GM12865 (cell line): ENCODE results near the gene KRTAP4-5.
"Not testable (repeated sequence)": the region's sequence is repeated elsewhere in the genome, so short reads cannot be mapped to it uniquely, and the experiment has no call there.

Source experiments
- DNase-seq: peaks from one replicate; pipeline ENCODE4 v3.0.0; 2010; ENCODE audit warnings: low read depth
- H3K4me3 ChIP-seq: 2 replicates; pipeline ENCODE4 v1.5.1; 2011; ENCODE audit warnings: mild to moderate bottlenecking, low read depth, low read length, control low read depth
- CTCF ChIP-seq: IDR thresholded peaks from 2 replicates; pipeline ENCODE4 v1.5.1; 2011; ENCODE audit warnings: low read length, control low read depth, low read depth, inconsistent platforms; ENCODE audit not compliant: insufficient read depth; ENCODE audit errors: missing control alignments

The KRTAP4-5 gene

GRCh38 chr17:41147531-41148204 is 2.0 kb downstream of the KRTAP4-5 start:
- no peak overlapping the region for H3K4me3 ChIP-seq
- TF ChIP-seq CTCF: no peak
- DNase-seq: no peak

GRCh38 chr17:41145261-41145660 is 4.4 kb downstream of the KRTAP4-5 start:
- no peak overlapping the region for H3K4me3 ChIP-seq
- no peak for DNase-seq
- TF ChIP-seq CTCF: no peak

DNA sequence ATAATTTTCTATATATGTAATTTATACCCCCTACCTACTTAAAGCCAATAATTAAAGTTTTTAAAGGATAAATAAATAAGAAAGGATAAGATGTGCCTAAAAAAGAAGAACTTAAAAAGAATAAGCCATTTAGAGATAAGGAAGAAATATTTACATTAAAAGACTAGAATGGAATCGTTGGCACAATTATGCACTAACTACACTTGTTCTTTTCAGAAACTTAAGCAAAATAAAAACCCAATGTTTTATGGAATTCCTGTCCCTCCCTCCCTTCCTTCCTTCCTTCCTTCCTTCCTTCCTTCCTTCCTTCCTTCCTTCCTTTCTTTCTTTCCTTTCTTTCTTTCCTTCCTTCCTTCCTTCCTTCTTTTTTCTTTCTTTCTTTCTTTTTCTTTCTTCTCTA is 4.8 kb downstream of the KRTAP4-5 start:
- DNase-seq: no peak
- TF ChIP-seq CTCF: no peak
- no peak overlapping the region for H3K4me3 ChIP-seq

DNA sequence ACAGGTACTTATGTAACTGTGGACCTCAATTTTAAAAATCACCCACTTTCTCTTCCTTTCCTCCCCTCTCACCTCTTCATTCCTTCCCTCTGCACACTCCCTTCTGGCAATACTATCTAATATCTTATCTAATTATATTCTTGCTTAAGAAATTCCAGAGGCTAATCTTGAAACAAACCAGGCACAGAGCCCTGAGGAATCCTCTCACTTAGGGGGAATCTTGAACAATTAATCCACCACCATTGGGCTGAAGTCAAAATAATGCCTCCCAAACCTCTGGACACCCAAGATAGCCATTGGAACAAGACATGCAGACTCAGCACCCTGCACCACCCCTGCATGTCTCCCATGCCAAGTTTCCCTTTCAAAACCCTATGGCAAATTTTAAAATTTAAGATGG is 8.3 kb downstream of the KRTAP4-5 start:
- TF ChIP-seq CTCF: no peak
- no peak for DNase-seq
- no peak overlapping the region for H3K4me3 ChIP-seq

DNA sequence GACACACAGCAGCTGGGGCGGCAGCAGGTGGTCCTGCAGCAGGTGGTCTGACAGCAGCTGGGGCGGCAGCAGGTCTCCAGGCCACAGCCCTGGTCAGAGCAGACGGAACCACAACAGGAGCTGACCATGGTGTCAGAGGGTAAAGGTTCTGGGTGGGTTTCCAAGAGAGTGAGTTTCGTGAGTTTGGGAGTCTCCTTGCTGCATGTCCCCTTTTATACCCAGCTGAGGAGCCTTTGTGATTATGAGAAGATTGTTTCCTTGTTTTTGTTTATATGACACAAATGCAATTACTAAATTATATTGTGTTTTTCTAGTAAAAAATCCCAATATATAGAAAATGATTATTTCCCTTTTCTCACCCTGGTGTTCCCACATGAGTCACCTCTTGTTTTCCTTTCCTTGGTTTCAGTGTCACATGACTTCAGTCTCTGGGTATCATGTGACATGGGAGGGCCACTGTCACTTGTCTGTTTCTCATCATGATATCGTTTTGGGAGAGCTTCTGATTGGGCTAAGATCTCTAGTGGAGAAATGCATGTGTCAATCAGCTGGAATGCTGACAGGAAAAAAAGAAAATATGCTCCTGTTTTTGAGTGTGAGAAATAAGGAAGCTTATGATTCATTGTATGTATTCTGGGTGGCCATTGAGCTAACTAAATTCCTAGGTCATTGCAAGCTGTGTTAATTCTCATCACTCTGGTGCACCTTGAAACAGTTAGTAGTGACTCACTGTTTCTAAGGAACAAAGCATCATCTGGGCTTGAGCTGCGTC is 9.1 kb downstream of the KRTAP4-5 start, which contains the start of gene KRTAP4-6:
KRTAP4-6 (minus strand) TSS at position 185 of the 772 bp plus-strand sequence; CDS start at position 128, 57 bp downstream.
- H3K4me3 ChIP-seq: no peak within 1 kb of the TSS
- DNase-seq: no peak

GRCh38 chr17:41139865-41140264 is 9.8 kb downstream of the KRTAP4-5 start:
- not testable (repeated sequence) for DNase-seq, H3K4me3 ChIP-seq

More for the DNA sequence above, 9.1 kb downstream of the KRTAP4-5 start, which contains the start of gene KRTAP4-6:
- TF ChIP-seq CTCF: no peak

DNA sequence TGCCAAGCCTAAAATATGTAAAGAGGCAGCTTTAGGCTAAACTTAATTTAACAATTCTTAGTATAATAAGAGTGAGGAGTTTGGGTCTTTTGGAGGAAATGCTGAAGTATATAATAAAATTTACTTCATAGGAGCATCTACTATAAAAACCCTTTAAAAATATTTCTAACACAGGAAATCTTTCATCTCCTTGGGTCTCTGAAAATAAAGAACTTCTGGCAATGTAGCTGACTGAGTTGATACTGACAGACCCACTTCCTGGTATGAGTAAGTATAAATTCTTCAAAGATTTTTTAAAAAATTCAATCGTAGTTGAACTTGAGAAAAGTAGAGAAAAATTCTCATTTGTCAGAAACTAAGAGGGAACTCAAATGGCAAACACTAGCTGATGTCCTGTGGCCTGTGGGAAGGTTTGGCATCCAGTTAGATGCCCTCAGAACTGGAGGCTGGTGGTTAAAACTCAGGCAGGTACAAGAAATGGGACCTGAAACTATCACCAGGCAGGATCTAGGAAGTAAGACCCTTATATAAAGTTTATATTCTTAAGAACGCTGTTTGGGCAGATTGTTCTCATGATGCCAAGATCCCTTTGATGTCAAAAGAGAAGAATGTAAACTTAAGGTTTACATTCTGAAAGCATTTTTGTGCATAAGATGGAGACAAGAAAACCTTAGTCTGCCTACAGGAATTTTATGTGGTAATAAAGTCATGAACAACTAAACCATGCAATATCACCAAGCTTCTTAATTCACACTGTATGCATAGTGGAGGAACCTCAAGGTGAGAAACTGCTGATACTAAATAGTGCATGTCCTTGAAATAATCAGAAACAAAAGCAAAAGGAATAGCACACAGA is 15.5 kb downstream of the KRTAP4-5 start:
- no peak for TF ChIP-seq CTCF
- no peak overlapping the region for H3K4me3 ChIP-seq
- DNase-seq: no peak
